CD4-positive, alpha-beta T cell treated with Interleukin-15 for 4 hours (primary cell): ENCODE data around the gene APLNR.
A peak's percentile ranks its signal among the peaks of the same experiment; 100 is the strongest.

Source experiments
- DNase-seq: peaks from one replicate; pipeline ENCODE4 v3.0.0-alpha.2; 2020; ENCODE audit warnings: low spot score

The APLNR gene

DNA sequence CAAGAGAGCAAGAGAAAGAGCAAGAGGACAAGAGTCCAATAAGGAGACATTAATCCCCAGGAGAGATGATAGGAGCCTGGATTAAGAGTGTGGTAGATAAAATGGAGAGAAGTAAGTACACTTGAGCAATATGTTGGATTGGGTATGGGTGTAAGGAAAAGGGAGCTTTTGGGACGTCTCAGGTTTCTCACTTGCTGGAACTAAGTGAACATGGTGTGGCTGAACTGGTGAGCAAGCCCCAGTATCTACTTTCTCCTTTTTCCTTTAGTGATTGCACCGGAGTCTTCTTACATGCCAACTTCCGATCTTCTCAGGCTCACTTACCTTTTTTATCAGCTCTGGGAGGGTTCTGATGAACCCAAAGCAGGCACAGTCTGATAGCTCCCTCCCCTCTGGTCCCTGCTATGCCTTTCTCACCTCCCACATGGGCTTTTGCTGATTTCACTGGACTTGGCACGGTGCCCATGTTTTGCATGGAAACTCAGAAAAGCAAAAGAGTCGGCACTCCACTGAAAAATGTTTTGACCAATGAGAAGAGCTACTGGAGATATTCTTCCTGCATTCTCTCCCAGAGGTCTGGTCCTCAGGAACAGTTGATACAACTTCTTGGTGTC lies 14.5 kb upstream of the APLNR start:
- DNase-seq: no peak

DNA sequence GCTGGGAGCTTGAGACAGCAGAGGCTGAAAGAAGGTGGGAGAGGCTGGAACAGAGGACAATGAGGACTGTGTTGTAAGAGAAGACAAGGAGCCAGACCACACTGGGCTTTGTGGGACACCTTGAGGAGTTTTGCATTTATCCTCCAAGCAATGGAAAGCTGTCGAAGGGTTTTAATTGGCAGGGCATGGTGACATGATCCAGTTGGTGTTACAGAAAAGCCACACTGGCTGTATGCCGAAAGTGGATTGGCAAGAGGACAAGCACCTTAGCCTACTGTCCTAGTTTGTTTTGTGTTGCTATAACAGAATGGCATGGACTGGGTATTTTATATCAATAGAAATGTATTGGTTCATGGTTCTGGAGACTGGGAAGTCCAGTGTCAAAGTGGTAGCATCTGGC lies 14.0 kb upstream of the APLNR start:
- no peak for DNase-seq

- peak; percentile 21 for DNase-seq
Observed at GRCh38 chr11:57249384-57250319, 12.6 kb upstream of the APLNR start.

DNA sequence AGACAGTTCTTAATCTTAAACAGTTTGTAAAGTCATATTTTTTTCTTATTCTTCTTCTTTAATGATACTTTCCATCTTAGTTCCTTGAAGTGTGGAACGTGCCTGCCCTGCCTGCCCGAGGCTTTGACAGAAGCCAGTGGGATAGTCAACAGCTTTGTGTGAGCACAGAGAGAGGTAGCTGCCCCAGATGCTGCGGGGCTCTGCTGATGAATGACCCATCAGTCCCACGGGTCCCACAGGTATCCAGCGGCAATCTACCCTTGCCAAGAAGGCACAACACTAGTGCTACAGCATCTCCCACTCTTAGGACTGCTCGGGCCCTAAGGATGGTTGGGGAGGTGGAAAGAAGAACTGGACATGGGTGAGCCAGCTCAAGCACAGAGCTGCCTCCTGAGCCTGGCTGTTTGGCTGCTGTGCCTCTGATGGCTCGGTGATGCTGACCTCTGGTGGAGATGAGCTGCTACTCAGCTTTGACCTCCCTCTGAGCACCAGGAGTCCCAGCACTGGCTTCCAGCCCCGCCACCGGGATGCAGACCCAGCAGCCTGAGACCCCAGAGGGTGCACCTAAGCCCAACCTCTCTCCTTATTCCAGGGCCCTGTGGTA lies 11.8 kb upstream of the APLNR start:
- no peak for DNase-seq

- no peak for DNase-seq
Observed at GRCh38 chr11:57244911-57245310, 7.9 kb upstream of the APLNR start.

DNA sequence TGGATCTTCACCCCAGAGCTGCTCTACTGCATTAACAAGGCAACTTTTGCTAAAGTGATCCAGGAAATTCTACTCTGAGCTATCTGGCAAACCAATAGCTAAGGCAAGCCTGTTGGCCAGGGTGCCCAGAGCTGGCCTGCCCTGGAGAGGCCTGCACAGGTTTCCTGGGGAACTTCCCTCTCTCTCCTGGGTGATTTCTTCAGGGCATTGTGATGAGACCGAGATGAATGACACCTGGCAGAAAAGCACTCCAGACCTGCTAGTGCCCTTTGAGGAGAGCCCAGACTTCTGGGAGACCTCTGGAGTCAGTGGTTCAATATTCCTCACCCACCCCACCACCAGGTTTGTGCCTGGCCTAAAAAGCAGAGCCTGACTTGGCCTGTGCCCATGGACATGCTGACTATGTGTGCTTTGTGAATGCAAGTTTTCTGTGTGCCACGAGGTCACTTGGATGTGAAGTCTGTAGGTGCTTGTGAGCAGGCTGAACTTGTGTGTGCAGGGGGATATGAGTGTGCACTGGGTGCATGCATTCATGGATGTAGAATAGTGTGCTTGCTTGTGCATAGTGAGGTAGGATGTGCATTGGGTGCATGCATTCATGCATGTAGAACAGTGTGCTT lies 4.4 kb upstream of the APLNR start:
- no peak for DNase-seq

GRCh38 chr11:57240757-57241156 lies 3.7 kb upstream of the APLNR start:
- DNase-seq: no peak

- no peak for DNase-seq
Observed at GRCh38 chr11:57240007-57240406, 3.0 kb upstream of the APLNR start.

DNA sequence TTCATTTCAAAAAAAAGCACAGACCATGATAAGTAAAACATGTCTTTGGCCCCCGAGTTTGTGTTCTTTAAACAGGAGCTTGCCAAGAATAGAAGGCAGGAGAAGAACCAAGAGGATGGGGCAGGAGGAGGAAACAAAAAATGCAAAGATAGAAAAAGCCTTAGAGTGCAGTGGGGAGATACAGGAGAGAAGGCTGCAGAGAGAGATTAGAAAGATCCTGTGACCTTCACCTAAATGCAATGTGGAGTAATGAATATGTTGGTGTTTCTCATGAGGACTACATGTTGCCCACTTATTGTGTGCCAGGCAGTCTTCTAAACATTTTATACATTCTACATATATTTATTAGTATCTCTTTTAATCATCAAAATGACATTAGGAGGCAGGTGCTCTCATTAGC lies 2.3 kb upstream of the APLNR start:
- no peak for DNase-seq

DNA sequence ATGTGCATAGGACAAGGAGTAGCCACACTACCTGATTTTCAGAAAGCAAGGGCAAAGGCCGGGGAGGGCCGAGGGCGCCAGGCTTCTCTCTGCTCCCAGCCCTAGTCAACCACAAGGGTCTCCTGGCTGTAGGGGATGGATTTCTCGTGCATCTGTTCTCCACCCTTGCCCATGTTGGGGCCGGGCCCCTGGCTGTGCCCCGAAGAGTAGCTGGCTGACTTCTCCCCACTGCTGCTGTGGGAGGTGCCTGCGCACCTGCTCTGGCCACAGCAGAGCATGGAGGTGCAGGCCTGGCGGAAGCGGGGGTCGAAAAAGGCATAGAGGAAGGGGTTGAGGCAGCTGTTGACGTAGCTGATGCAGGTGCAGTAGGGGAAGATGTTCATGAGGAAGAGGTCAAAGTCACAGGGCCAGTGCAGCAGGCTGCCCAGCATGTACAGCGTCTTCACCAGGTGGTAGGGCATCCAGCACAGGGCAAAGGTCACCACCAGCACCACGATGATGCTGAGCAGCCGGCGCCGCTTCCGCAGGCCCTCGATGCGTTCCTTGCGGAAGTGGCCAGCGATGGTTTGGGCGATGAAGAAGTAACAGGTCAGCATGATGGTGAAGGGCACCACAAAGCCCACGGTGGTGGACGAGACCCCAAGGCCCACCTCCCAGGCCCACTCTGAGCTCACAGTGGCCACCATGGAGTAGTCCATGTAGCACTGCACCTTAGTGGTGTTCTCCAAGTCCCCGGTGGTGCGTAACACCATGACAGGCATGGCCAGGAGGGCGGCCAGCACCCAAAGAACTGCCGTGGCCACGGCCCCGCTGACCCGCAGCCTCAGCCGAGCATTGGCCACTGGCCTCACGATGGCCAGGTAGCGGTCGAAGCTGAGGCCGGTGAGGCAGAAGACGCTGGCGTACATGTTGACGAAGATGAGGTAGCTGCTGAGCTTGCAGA lies 1.0 kb downstream of the APLNR start:
- DNase-seq: no peak

- no peak for DNase-seq
Observed at GRCh38 chr11:57233702-57234101, 3.3 kb downstream of the APLNR start.

DNA sequence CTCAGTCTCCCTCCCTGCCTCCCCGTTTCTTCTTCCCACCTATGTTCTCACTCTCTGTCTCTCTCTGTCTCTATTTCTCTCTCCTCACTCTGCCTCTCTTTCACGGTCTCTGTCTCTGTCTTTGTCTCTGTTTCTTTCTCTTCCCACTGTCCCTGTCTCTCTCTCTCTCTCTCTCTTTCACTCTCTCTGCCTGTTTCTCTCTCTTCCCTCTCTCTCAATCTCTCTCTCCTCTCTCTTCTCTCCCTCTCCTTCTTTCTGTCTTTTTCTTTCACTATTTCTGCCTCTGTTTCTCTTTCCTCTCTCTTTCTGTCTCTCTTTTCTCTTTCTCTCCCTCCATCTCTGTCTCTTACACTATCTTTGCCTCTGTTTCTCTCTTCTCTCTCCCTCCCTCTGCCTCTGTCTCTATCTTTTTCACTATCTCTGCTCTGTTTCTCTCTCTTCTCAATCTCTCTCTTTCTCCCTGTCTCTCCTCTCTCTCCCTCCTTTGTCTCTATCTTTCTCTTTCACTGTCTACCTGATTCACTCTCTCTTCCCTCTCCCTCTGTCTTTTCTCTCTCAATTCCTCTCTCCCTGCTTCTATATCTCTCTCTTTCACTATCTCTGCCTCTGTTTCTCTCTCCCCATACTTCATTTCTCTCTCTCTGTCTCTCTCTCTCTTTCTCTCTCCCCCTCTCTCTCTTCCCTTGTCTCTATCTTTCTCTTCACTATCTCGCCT lies 5.4 kb downstream of the APLNR start:
- no peak for DNase-seq

DNA sequence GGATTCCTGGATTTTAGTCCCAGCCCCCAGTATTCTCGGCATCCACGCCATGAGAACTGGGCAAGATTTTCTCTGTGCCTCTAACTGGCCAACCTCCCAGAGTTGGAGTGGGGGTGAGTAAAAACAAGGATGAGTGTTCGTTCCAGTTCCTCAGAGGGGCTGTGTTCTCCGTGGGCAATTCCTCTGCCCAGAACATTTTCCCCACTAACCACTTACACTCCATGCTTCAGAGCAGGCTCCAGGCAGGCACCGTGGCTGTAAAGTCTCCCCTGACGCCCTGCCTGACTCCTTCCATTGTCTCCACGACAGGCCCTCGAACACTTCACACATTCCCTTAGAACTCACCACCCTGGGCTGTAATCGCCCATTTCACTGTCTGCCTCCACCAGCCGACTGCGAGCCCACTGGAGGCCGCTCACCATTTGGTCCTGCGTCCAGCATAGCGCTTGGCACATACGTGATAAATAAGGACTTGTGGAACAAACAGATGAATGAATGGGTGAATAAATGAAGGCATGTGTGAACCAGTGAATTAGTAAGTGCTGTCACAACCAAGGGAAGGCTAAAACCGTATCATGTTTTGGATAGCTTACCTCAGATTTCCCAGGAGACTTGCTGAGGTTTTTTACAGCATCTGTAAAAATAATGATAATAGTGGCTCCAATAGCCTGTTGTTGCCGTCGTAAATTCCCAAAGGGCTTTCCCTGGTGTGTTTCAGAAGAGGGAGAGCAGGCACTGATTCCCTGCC lies 6.1 kb downstream of the APLNR start:
- no peak for DNase-seq

GRCh38 chr11:57230316-57230715 lies 6.7 kb downstream of the APLNR start:
- DNase-seq: no peak

DNA sequence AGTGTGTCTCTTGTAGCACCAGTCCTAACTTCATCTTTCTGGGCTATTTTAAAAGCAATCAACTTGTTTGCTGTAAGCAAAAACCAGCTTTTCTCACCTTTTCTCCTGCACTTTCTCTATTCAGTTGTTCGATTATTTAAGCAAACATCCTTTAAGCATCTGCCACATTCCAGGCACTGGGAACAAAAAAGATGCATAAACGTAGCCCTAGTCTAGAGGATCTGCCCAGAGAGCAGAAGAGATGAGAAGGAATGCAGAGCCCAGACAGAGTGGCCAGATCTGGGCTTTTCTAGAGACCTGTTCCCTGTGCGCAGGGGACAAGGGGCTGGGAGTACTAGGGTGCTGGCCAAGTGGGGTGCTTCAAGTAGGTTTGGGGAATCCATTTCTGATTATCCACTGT lies 8.4 kb downstream of the APLNR start:
- no peak for DNase-seq

DNA sequence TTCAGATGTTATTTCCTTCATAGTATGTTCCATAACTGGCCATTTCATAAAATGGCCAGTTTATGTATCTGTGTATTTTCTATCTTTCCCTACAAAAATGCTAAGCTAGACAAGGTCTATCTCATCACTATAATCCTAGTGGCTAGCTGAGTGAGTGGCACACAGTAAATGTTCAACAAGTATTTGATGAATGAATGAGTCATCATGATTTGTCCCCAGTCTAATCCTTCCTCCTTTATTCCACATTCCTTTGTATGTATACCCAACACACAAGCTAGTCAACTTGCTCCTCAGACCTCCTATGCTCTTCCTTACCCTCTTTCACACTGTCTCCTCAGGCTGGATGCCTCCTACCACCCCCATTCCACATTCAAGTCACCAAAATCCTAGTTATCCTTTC lies 12.5 kb downstream of the APLNR start:
- no peak for DNase-seq

DNA sequence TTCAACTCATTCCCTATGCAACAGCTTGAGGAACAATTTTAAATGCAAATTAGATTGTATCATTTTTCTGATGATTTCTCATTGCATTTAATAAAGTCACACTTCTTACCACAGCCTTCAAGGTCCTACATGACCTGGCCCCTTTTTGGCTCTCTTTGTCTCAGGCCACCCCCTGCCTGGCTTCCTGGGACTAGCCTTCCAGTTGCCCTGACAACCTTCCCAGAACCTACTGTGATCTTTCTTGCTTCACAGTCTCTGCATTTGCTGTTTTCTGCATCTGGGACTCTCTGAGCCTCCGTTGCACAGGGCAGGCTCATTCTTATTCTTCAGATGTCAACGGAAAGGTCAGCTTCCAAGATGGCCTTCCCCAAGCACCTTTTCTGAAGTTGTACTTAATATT lies 12.9 kb downstream of the APLNR start:
- DNase-seq: no peak

- no peak for DNase-seq
Observed at GRCh38 chr11:57223601-57224000, 13.4 kb downstream of the APLNR start.

DNA sequence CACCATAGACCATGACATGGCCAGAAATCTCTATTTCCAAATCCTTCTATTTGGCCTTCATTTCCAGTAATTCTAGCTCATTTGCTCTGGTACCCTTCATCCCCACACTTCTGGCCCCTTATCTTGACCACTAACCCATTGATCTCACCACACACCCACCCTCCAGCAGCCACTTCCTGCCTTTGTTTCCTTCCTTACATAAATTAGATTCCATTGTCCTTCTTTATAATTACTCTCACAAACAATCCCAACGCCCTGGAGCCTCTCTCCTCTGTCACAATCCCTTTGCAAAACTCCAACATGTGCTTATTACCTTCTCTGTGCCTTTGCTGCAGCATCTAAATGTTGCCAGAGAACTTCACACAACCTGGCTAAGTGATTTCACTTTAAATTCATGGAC lies 14.8 kb downstream of the APLNR start:
- no peak for DNase-seq

DNA sequence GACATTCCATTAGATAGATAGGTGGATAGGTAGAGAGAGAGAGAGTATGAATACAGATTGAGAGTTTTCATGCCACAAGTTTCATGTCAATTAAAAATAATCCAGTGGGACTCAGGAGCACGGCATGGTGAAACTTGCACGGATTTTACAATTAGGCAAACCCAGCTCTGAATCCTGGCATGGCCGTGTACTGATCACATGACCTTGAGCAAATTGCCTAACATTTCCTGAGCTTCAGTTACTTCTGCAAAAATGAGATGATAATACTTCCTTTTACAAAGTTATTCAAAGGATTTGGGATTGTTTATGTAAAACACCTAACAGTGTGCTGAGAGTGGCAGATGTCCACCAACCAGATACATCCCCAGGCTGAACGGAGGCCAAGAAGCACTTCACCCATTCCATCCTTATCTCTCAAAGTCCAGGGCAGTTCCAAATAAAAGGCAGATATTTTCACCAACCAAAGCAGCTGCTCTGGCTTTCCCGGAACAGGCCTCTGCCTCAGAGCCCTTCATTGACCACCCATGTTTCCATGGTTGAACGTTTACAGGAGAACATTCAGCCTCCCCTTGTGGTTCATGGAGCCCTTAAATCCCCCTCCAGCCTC lies 17.9 kb downstream of the APLNR start:
- DNase-seq: no peak
